IPS-20b (cell line): ENCODE results near the gene AFF1.

Experiments used
- H3K27ac ChIP-seq: one replicate; pipeline ENCODE4 v1.5.1; 2013; ENCODE audit warnings: low read length
- H3K27me3 ChIP-seq: 2 replicates; pipeline ENCODE4 v1.6.1; 2013; ENCODE audit warnings: mild to moderate bottlenecking, low read length, inconsistent platforms; ENCODE audit not compliant: insufficient read depth
- H3K36me3 ChIP-seq: 2 replicates; pipeline ENCODE4 v1.6.1; 2013; ENCODE audit warnings: low read depth, mild to moderate bottlenecking, inconsistent platforms, low read length, moderate library complexity; ENCODE audit not compliant: insufficient read depth
- H3K4me1 ChIP-seq: 2 replicates; pipeline ENCODE4 v1.6.1; 2013; ENCODE audit warnings: mild to moderate bottlenecking, control low read depth, inconsistent platforms, low read length, moderate library complexity; ENCODE audit not compliant: insufficient read depth
- H3K4me3 ChIP-seq: 2 replicates; pipeline ENCODE4 v1.5.1; 2013; ENCODE audit warnings: mild to moderate bottlenecking, low read length, inconsistent platforms
- H3K9ac ChIP-seq: 2 replicates; pipeline ENCODE4 v1.6.1; 2013; ENCODE audit warnings: low read depth, mild to moderate bottlenecking, inconsistent platforms, low read length, moderate library complexity
- H3K9me3 ChIP-seq: 2 replicates; pipeline ENCODE4 v1.6.1; 2013; ENCODE audit warnings: mild to moderate bottlenecking, low read depth, low read length, inconsistent platforms; ENCODE audit not compliant: insufficient read depth

The AFF1 gene

DNA sequence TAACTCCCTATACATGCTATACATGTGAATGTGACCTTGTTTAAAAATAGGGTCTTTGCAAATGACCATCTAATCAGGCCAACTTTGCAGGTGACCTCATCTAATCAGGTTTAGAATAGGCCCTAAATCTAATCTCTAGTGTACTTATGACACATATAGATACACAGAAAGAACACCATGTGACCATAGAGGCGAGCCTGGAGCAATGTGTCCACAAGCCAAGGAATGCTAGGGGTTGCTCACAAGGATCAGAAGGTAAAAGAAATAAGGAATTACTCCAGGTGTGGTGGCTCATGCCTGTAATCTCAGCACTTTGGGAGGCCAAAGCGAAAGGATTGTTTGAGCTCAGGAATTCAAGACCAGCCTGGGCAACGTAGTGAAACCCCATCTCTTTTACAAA lies 32.9 kb upstream of the AFF1 start:
- Histone ChIP-seq H3K4me3 (no peak overlapping the region), H3K9me3 (no peaks in the 10 kb centered on the region), H3K9ac (no peak overlapping the region), H3K4me1 (no peaks in the 10 kb centered on the region), H3K36me3 (no peaks in the 10 kb centered on the region), H3K27me3 (peaks cover 9% of the 10 kb centered on the region), H3K27ac (no peak overlapping the region)

DNA sequence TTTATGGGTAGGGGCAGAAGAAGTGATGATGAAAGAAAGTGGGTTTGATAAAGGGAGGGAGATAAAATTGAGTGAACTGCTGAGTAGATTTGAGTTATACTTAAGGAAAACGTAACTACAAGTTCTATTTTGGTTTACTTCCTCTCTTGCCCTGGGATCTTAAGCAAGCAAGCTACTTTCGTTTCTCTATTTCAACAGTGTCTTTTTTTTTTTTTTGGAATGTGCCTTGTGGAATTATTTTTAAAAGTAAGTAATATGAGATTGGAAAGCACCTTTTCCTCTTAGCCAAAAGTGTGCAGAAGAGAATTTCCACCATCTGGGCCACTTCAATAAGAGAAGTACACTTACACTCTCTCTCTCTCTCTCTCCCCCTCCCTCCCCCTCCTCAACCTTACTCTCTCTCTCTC lies 26.6 kb upstream of the AFF1 start:
- H3K4me1 ChIP-seq, result no peaks in the 10 kb centered on the region
- no peak overlapping the region for H3K4me3 ChIP-seq
- no peak overlapping the region for H3K9ac ChIP-seq

DNA sequence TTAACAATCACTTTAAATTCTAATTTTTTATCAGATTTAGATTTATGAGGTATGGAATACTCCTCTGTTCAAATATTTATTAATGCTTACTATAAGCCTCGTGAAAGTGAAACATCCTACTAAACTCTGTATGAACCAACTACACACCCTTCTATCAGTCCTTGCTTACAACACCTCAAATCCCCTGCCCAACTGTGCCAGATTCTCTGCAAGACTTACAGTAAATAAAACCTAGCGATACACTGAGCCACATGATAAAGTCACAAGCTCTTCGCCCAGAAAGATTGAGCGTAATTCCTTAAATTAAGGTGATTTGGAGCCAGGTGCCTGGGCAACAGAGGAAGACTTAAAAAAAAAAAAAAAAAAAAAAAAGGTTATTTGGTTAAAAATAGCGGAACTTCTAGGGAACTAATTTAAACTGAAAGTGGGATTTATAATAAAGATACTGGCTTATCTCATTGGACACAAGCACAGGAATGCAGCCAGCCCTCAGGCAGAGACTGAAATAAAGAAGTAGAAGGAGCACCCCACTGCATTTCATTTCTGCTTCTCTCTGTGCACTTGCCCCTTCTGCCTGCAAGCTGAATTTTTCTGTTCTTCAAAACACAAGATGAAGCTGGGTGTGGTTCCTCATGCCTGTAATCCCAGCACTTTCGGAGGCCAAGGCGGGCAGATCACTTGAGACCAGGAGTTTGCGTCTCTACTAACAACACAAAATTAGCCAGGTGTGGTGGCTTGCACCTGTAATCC lies 25.1 kb upstream of the AFF1 start:
- Histone ChIP-seq H3K4me3 (no peak overlapping the region), H3K36me3 (no peaks in the 10 kb centered on the region), H3K27me3 (no peaks in the 10 kb centered on the region), H3K9me3 (no peaks in the 10 kb centered on the region), H3K27ac (no peak overlapping the region), H3K9ac (no peak overlapping the region), H3K4me1 (no peaks in the 10 kb centered on the region)

More for the DNA sequence above, 26.6 kb upstream of the AFF1 start:
- no peak overlapping the region for H3K27ac ChIP-seq
- H3K27me3 ChIP-seq, result peaks cover 9% of the 10 kb centered on the region
- H3K9me3 ChIP-seq, result no peaks in the 10 kb centered on the region
- H3K36me3 ChIP-seq, result no peaks in the 10 kb centered on the region

DNA sequence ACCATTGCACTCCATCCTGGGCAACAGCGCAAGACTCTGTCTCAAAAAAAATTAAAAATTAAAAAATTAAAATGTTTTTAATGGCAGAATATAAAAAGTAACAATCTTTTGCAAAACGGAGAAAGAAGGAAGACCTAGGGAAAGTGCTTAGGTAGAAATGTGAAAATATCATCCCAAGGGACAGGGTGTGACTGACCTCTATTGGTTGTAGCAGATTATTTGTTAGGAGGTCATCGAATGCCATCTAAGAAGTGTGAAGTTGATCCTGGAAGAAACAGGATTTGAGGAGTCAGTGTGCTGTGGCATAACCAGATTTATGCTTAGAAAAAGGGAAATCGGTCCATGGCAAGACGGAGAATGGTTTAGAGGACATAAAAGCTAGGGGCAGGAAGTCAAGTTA lies 24.4 kb upstream of the AFF1 start:
- no peaks in the 10 kb centered on the region for H3K36me3 ChIP-seq
- H3K9me3 ChIP-seq, result no peaks in the 10 kb centered on the region
- H3K4me1 ChIP-seq, result no peaks in the 10 kb centered on the region
- no peak overlapping the region for H3K27ac ChIP-seq
- no peak overlapping the region for H3K9ac ChIP-seq
- H3K27me3 ChIP-seq, result no peaks in the 10 kb centered on the region
- no peak overlapping the region for H3K4me3 ChIP-seq

DNA sequence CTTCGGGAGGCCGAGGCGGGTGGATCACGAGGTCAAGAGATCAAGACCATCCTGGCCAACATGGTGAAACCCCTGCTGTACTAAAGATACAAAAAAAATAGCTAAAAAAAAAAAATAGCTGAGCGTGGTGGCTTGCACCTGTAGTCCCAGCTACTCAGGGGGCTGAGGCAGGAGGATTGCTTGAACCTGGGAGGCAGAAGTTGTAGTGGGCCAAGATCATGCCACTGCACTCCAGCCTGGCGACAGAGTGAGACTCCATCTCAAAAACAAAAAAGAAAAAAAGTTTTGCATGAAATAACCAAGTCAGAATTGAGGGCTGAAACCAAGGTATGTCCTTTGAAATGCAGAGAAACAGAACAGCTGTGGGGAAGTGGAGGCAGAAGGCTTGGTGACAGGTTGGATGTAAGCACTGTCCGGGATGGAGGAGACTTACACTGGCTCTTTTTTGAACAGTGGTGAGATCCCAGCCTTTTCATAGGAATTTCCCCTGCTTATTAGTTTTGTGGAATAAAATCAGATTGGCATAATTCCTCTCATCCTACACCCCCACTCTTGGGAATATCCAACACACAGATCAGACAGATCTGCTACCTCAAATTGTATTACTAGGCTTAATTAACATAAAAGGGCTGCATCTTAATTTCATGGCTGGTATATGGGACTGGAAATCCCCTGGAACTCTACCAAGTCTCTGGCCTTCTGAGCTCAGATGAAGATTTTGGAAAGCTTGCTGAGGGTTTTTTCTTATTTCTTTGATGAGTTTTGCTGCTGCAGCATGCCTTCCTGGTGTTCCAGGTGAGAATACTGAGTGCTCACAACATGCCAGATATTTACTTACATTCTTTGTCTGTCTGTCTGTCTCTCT lies 23.8 kb upstream of the AFF1 start:
- no peak overlapping the region for H3K9ac ChIP-seq
- H3K27ac ChIP-seq, result no peak overlapping the region
- no peaks in the 10 kb centered on the region for H3K4me1 ChIP-seq
- no peaks in the 10 kb centered on the region for H3K27me3 ChIP-seq
- no peaks in the 10 kb centered on the region for H3K36me3 ChIP-seq
- no peaks in the 10 kb centered on the region for H3K9me3 ChIP-seq
- no peak overlapping the region for H3K4me3 ChIP-seq

DNA sequence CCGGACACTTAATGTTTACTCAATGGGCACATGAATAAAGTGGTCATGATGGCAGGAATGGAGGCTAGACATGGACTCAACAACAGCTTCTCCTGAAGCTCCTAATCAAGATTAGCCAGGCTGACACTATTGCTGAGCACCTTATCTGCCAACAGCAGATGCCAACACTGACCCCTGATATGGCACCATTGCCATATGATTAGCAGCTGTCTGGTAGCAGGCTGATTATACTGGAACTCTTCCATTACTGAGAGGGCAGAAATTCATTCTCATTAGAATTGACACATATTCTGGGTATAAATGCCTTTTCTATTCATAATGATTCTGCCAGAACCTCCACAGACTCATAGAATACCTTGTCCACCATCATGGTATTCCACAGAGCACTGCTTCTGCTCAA lies 18.4 kb upstream of the AFF1 start:
- H3K9me3 ChIP-seq, result no peaks in the 10 kb centered on the region
- H3K4me1 ChIP-seq, result no peaks in the 10 kb centered on the region
- no peaks in the 10 kb centered on the region for H3K27me3 ChIP-seq
- H3K27ac ChIP-seq, result no peak overlapping the region
- no peaks in the 10 kb centered on the region for H3K36me3 ChIP-seq
- no peak overlapping the region for H3K9ac ChIP-seq
- H3K4me3 ChIP-seq, result no peak overlapping the region

DNA sequence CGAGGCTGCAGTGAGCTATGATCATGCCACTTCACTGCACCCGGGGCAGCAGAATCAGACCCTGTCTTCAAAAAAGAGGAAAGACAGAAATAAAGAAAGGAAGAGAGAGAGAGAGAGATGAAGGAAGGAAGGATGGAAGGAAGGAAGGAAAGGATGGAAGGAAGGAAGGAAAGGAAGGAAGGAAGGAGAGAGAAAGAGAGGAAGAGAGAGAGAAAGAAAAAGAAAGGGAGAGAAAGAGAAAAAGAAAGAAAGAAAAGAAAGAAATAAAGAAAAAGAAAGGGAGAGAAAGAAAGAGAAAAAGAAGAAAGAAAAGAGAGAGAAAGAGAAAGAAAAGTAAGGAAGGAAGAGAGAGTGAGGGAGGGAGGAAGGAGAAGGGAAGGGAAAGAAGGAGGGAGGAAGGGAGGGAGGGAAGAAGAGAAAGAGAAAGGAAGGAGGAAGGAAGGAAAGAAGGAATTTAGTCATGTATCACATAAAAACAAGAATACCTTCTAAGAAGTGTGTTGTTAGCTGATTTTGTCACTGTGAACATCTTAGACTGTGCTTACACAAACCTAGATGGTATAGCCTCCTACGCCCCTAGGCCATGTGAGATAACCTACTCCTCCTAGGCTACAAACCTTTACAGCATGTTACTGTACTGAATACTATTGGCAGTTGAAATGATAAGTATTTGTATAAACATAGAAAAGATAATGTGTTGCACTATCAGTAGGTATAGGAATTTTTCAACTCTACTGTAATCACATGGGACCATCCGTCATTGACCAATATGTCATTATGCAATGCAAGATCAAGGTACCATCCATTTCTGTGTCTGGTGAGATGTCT lies 17.4 kb upstream of the AFF1 start:
- Histone ChIP-seq H3K27ac (no peak overlapping the region), H3K9ac (no peak overlapping the region), H3K9me3 (no peaks in the 10 kb centered on the region), H3K4me1 (no peaks in the 10 kb centered on the region), H3K36me3 (no peaks in the 10 kb centered on the region), H3K27me3 (no peaks in the 10 kb centered on the region), H3K4me3 (no peak overlapping the region)

DNA sequence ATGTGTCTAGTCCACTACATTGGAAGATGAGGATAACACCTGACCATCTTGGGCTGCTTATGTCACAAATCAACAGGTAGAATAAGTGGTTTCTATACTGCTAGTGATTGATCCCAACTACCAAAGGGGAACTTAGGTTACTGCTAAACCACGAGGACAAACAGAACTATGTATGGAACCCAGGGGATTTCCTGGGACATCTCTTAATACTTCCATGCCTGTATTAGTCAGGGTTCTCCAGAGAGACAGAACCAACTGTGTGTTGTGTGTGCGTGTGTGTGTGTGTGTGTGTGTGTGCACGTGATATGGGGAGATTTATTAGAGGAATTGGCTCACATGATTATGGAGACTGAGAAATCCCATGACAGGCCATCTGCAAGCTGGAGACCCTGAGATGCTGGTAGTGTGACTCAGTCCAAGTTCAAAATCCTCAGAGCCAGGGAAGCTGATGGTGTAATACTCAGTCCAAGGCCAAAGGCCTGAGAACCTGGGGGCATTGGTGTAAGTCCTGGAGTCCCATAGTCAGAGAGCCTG lies 16.2 kb upstream of the AFF1 start:
- H3K27ac ChIP-seq, result no peak overlapping the region
- H3K9me3 ChIP-seq, result no peaks in the 10 kb centered on the region
- H3K36me3 ChIP-seq, result no peaks in the 10 kb centered on the region
- H3K27me3 ChIP-seq, result no peaks in the 10 kb centered on the region
- no peaks in the 10 kb centered on the region for H3K4me1 ChIP-seq
- H3K4me3 ChIP-seq, result no peak overlapping the region
- H3K9ac ChIP-seq, result no peak overlapping the region

DNA sequence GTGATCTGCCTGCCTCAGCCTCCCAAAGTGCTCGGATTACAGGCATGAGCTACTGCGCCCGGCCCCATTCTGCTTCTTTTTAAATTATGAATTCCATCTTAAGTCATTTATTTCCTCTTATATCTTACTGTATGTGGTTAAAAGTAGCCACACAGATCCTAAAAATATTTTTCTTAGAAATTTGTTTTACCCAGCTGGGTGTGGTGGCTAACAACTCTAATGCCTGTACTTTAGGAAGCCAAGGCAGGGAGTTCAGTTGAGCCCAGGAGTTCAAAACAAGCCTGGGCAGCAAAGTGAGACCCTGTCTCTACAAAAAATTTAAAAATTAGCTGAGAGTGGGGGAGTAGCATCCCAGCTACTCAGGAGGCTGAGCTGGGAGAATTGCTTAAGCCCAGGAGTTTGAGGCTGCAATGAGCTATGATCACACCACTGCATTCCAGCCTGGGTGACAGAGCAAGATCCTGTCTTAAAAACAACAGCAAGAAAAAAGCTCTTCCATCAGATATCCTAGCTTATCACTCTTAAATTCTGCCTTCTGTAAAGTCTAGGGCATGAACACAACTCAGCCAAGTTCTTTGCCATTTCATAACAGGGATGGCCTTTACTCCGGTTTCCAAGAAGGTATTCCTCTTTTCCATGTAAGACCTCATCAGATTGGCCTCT lies 15.1 kb upstream of the AFF1 start:
- Histone ChIP-seq H3K4me1 (no peaks in the 10 kb centered on the region), H3K4me3 (no peak overlapping the region), H3K27me3 (no peaks in the 10 kb centered on the region), H3K36me3 (no peaks in the 10 kb centered on the region), H3K9me3 (no peaks in the 10 kb centered on the region), H3K27ac (no peak overlapping the region), H3K9ac (no peak overlapping the region)

DNA sequence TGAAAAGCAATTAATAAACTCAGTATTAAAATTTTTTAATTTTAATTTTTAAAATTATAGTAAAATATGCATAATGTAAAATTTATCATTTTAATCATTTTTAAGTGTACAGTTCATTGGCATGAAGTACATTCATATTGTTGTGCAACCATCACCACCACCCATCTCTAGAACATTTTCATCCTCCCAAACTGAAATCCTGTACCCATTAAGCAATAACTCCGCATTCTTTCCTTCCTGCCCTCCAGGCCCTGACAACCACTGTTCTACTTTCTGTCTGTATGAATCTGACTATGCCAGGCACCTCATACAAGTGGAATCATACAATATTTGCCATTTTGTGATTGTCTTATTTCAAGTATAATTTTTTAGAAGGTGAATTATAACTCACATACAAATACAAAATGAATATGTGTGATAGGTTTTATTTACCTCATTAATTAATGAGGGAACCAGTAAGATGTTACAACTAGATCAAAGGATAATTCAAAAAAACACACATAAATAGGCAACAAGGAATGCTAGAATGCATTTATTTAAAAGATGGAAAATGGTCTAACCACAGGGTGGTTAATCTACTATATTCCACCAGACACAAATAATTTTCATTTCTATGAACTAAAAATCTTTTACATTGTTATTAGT lies 13.1 kb upstream of the AFF1 start:
- H3K27me3 ChIP-seq, result no peaks in the 10 kb centered on the region
- H3K4me3 ChIP-seq, result no peak overlapping the region
- H3K4me1 ChIP-seq, result no peaks in the 10 kb centered on the region
- H3K9me3 ChIP-seq, result no peaks in the 10 kb centered on the region
- H3K9ac ChIP-seq, result no peak overlapping the region
- H3K36me3 ChIP-seq, result no peaks in the 10 kb centered on the region
- no peak overlapping the region for H3K27ac ChIP-seq

DNA sequence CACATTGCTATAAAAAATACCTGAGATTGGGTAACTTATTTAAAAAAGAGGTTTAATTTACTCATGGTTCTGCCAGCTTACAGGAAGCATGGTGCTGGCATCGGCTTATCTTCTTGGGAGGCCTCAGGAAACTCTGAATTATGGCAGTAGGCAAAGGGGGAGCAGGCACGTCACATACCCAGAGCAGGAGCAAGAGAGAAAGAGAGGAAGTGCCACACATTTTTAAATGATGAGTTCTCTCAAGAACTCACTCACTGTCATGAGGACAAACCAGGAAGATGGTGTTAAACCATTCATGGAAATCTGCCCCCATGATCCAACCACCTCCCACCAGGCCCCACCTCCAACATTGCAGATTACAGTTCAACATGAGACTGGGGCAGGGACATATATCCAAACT lies 10.0 kb upstream of the AFF1 start:
- no peak overlapping the region for H3K27ac ChIP-seq
- H3K9ac ChIP-seq, result no peak overlapping the region
- no peaks in the 10 kb centered on the region for H3K36me3 ChIP-seq
- no peaks in the 10 kb centered on the region for H3K4me1 ChIP-seq
- H3K9me3 ChIP-seq, result no peaks in the 10 kb centered on the region
- no peak overlapping the region for H3K4me3 ChIP-seq
- no peaks in the 10 kb centered on the region for H3K27me3 ChIP-seq
